IPS DF 6.9 (cell line): ENCODE data around the gene MYO7A.

Experiments
- DNase-seq: peaks from one replicate; pipeline ENCODE4 v3.0.0-alpha.2; 2013; ENCODE audit warnings: low read depth, low spot score
- H3K27ac ChIP-seq: one replicate; pipeline ENCODE4 v1.5.1; 2013; ENCODE audit warnings: low read length, control low read depth
- H3K27me3 ChIP-seq: 2 replicates; pipeline ENCODE4 v1.6.1; 2013; ENCODE audit warnings: mild to moderate bottlenecking, low read length; ENCODE audit not compliant: control insufficient read depth, insufficient read depth
- H3K36me3 ChIP-seq: 2 replicates; pipeline ENCODE4 v1.6.1; 2013; ENCODE audit warnings: low read length; ENCODE audit not compliant: control insufficient read depth, insufficient read depth
- H3K4me1 ChIP-seq: 2 replicates; pipeline ENCODE4 v1.6.1; 2013; ENCODE audit warnings: low read length; ENCODE audit not compliant: control insufficient read depth, insufficient read depth
- H3K4me3 ChIP-seq: 2 replicates; pipeline ENCODE4 v1.5.1; 2013; ENCODE audit warnings: mild to moderate bottlenecking, low read length
- H3K9me3 ChIP-seq: 2 replicates; pipeline ENCODE4 v1.6.1; 2013; ENCODE audit warnings: low read length, inconsistent platforms; ENCODE audit not compliant: control insufficient read depth, insufficient read depth
- WGBS: extraction: QIAGEN DNeasy Blood & Tissue Kit; methylation state at CpG from one replicate; pipeline ENCODE4 v1.1.7; 2013; ENCODE audit warnings: mixed read lengths, missing lambda C conversion rate; ENCODE audit not compliant: insufficient read length, insufficient coverage; 5-methylcytosine and 5-hydroxymethylcytosine counted together

Gene MYO7A

DNA sequence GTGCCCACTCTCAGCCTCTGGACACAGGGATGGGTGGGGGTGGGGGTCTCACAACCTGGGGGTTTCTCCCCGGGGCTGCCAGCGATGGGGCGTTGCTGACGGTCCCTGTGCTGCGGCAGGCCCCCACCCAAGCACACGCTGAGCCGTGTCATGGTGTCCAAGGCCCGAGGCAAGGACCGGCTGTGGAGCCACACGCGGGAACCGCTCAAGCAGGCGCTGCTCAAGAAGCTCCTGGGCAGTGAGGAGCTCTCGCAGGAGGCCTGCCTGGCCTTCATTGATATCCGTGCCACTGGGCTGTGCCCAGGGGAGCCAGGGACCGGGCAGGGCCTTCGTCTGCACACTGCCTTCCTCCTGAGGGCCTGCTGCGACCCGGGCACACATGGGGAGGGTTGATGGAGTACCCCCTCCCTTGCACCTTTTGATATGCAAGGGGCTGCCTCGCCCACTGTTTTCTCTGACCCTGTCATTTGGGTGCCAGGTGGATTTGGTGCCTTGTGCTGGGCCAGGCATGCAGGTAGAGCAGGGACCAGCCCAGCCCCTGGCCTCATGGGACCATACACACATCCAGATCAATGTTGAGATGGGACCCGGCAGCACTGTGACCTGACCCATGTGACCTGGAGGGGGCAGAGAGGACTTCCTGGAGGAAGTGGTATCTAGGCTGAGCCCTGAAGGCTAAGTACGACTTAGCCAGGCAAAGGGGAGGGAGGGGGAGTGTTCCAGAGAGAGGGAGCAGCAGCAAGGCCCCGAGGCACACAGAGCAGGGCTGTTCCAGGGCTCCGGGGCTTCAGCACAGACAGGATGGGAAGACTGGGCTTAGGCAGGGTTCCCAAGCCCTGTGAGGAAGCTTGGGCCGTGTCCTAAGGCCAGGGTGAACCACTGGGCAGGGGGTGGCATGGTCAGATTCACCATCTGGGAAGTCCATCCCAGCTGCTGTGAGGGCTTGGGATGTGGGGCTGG, 75.2 kb downstream of the MYO7A start:
- no peak for DNase-seq
- no peaks in the 10 kb centered on the region for H3K36me3 ChIP-seq
- no peak overlapping the region for H3K27ac ChIP-seq
- H3K27me3 ChIP-seq: no peaks in the 10 kb centered on the region
- no CpG with 5 or more reads among the region's 25 CpGs for WGBS
- H3K9me3 ChIP-seq: no peaks in the 10 kb centered on the region
- H3K4me1 ChIP-seq: peaks cover 2% of the 10 kb centered on the region; the same call in 1 of the 2 replicates
- no peak overlapping the region for H3K4me3 ChIP-seq

DNA sequence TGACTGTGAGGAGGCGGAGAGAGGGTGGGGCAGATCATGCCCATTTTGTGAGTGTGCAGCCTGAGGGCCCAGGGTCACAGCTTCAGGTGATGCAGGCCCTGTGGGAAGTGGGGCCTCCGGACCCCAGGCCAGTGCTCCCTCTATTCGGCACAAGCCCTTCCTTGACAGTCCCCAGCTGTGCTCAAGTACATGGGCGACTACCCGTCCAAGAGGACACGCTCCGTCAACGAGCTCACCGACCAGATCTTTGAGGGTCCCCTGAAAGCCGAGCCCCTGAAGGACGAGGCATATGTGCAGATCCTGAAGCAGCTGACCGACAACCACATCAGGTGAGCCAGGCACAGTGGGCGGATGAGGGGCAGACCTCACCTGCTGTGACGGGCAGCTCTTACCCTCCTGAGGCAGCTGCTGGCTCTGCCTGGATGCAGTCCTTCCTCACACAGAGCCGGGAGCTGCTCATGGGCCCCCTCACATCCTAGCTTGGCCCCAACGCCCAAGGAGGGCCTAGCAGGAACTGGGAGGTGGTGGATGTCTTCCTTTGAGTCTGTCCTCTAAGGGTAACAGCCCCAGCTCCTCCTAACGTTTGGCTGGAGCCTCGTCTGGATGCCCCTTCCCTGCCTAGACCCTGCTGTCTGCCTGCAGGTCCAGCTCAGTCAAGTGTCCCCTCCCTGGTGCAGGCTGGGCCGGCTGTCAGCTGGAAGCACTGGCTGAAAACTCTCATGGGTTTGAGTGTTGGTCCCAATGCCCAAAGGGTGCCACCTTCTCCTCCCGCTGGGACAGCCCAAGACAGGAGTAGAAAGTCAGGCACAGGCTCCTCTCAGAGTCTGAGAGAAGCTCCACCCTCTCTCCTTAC, 76.1 kb downstream of the MYO7A start:
- no CpG with 5 or more reads among the region's 20 CpGs for WGBS
- no peak overlapping the region for H3K4me3 ChIP-seq
- no peaks in the 10 kb centered on the region for H3K9me3 ChIP-seq
- DNase-seq: no peak
- H3K4me1 ChIP-seq: no peaks in the 10 kb centered on the region
- no peaks in the 10 kb centered on the region for H3K27me3 ChIP-seq
- H3K27ac ChIP-seq: no peak overlapping the region
- no peaks in the 10 kb centered on the region for H3K36me3 ChIP-seq

DNA sequence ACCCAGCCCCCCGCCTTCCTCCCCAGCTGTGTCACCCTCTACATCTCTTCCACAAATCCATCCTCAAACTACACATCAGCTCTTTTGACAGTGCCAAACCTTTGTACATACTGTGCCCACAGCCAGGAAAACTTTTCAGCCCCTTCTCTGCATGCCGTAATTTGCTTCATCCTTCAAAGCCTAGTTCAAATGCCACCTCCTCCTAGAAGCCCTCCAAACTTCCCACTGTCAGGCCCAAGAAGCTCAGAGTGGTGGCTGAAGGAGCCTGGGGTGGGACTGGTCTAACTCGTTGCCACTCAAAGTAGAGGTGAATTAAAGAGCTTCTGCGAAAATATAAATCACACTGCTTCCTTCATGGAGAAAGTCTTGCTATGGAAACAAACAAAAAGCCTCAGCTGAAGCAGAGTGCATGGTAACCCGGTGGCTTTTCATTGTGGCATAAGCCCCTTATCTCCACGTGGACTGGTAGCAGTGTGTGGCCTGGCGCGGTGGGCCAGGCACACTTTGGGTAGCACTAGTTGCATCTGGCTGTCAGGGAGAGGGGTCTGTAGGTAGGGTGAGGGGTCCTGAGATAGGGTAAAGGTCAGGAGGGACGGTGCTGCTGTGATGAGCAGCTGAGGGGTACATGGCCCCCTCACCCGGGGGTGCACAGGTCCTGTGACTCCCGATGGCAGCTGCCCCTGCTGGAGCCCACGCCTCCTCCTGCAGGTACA, 76.9 kb downstream of the MYO7A start:
- H3K4me1 ChIP-seq: no peaks in the 10 kb centered on the region
- no peaks in the 10 kb centered on the region for H3K27me3 ChIP-seq
- no peak for DNase-seq
- no peak overlapping the region for H3K27ac ChIP-seq
- H3K4me3 ChIP-seq: no peak overlapping the region
- H3K9me3 ChIP-seq: no peaks in the 10 kb centered on the region
- H3K36me3 ChIP-seq: no peaks in the 10 kb centered on the region
- WGBS: no CpG with 5 or more reads among the region's 12 CpGs

DNA sequence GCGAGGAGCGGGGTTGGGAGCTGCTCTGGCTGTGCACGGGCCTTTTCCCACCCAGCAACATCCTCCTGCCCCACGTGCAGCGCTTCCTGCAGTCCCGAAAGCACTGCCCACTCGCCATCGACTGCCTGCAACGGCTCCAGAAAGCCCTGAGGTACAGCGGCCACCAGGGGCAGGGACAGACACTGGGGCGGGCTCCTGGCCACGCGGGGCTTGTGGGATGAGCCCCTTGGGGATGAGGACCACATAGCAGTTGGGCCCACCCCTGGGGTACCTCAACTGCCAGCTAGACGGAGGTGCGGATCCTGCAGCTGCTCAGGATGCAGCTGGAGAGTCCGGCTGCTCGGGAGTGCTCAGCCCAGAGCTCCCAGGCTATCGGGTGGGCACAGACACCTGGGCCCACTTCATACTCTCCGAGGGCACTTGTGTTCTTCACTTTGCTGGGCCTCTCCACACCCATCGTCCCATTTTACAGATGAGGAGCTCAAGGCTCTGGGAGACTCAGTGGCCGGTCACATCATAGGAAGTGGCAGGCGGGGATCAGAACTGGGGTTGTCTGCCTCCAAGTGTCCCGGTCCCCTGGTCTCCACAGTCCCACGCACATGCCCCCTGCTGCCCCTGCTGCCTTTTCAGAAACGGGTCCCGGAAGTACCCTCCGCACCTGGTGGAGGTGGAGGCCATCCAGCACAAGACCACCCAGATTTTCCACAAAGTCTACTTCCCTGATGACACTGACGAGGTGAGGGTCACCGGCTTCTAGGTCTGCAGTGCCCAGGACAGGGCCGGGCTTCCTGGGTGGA, 77.6 kb downstream of the MYO7A start:
- Histone ChIP-seq H3K27me3 (no peaks in the 10 kb centered on the region), H3K27ac (no peak overlapping the region), H3K36me3 (no peaks in the 10 kb centered on the region), H3K4me1 (no peaks in the 10 kb centered on the region), H3K4me3 (no peak overlapping the region), H3K9me3 (no peaks in the 10 kb centered on the region)
- WGBS: no CpG with 5 or more reads among the region's 30 CpGs
- no peak for DNase-seq

DNA sequence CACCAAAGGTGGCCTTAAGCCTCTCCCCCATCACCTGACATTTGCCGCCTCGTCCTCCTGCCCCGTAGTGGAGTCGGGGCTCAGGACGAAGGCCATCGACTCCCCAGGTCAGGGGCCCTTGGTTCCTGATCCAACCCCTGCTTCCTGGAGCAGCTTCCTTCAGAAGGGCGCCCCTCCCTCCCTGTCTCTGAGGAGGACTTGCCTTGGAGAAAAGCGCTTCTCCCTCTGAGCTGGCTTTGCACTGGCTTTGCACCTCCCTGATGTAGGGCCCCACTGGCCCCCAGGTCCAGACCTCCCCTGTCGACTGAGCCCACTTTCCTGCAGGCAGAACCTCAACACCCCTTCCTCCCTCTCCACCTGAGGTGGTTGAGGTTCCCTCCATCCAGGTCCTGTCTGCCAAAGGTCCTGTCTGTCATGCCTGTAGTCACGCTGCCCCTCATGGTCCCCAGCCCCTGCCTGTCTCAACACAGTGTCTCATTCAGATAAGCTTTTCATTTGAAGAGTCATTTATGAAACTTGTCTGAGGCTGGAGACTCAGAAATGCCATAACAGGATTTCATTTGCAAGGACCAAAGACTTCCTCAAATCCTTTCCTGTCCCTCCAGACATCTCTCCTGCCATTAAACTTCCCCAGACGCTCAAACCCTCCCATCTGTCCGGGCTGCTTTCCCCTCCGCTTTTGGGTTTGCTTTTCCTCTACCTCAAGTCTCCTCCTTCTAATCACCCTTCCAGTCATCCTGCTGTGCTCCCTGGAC, 78.4 kb downstream of the MYO7A start:
- H3K36me3 ChIP-seq: no peaks in the 10 kb centered on the region
- no CpG with 5 or more reads among the region's 13 CpGs for WGBS
- no peak overlapping the region for H3K4me3 ChIP-seq

DNA sequence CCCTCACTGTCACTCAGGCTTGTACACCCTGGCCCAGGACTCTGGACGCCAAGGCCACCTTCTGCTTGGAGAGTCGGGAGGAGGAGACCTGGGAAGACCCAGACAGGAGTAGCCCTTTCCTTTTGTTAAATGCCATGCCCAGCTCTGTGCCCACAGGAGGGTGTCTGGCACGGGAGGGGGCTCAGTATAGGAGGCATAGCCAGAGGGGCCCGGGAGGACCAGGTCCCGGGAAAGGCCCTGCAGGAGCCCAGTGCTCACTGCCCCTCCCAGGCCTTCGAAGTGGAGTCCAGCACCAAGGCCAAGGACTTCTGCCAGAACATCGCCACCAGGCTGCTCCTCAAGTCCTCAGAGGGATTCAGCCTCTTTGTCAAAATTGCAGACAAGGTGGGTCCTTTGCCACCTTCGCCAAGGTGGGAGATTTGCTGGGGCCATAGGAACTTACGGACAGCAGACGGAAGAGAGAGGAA, 79.0 kb downstream of the MYO7A start:
- no peak overlapping the region for H3K27ac ChIP-seq
- WGBS: no CpG with 5 or more reads among the region's 10 CpGs
- no peaks in the 10 kb centered on the region for H3K36me3 ChIP-seq
- H3K4me1 ChIP-seq: no peaks in the 10 kb centered on the region
- DNase-seq: no peak
- no peaks in the 10 kb centered on the region for H3K9me3 ChIP-seq
- no peaks in the 10 kb centered on the region for H3K27me3 ChIP-seq
- H3K4me3 ChIP-seq: no peak overlapping the region

More for the DNA sequence above, 78.4 kb downstream of the MYO7A start:
- H3K9me3 ChIP-seq: no peaks in the 10 kb centered on the region
- H3K27me3 ChIP-seq: no peaks in the 10 kb centered on the region
- no peak overlapping the region for H3K27ac ChIP-seq
- no peak for DNase-seq
- H3K4me1 ChIP-seq: no peaks in the 10 kb centered on the region

DNA sequence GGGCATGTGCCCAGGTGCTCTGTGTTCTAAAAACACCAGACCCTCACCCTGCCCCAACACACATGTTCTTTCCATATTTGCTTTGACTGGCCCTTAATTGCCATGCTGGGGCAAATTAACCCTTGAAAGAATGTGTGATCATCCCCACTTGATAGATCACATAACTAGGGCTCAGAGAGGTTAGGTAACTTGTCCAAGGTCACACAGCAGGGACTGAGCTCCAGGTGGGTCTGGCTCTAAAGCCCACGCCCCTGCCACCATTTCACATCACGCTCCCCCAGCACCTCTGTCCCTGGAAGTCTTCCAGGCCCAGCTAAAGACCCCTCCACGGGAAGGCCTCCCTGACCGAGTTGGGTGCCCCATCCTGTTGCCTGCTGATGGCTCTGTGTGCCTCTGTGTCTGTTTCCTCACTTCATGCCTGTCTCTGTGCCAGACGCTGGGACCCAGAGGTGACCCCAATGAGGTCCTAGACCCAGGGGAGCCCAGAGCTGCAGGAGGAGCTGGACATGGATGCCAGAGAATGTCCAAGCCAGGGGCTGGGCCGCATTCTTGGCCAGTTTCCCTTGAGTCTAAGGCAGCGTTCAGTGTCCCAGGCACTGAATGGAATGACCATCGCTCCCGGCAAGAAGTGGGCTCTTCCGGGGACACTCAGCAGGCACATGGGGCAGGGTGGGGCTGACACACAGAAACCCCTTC, 79.7 kb downstream of the MYO7A start:
- no peaks in the 10 kb centered on the region for H3K27me3 ChIP-seq
- H3K36me3 ChIP-seq: no peaks in the 10 kb centered on the region
- no peak overlapping the region for H3K27ac ChIP-seq
- H3K4me1 ChIP-seq: no peaks in the 10 kb centered on the region
- no peaks in the 10 kb centered on the region for H3K9me3 ChIP-seq
- no CpG with 5 or more reads among the region's 10 CpGs for WGBS
- no peak for DNase-seq
- no peak overlapping the region for H3K4me3 ChIP-seq

DNA sequence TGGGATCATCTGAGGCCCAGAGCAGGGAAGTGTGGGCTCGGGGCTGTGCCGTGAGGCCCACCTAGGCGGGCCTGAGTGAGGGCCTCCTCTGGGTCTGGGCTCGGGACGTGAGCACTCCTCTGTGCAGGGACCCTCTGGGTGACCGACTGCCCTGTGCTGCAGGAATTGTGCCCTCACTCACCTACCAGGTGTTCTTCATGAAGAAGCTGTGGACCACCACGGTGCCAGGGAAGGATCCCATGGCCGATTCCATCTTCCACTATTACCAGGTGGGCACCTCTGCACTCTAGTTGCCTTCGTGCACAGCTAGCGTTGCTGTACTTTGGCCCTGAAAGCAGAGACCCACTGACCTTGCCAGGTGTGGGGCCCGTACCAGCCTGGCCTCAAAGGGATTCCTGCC, 80.5 kb downstream of the MYO7A start:
- H3K36me3 ChIP-seq: no peaks in the 10 kb centered on the region
- no peaks in the 10 kb centered on the region for H3K9me3 ChIP-seq
- no peaks in the 10 kb centered on the region for H3K4me1 ChIP-seq
- no CpG with 5 or more reads among the region's 11 CpGs for WGBS
- no peak for DNase-seq
- no peak overlapping the region for H3K4me3 ChIP-seq
- H3K27me3 ChIP-seq: no peaks in the 10 kb centered on the region
- no peak overlapping the region for H3K27ac ChIP-seq

DNA sequence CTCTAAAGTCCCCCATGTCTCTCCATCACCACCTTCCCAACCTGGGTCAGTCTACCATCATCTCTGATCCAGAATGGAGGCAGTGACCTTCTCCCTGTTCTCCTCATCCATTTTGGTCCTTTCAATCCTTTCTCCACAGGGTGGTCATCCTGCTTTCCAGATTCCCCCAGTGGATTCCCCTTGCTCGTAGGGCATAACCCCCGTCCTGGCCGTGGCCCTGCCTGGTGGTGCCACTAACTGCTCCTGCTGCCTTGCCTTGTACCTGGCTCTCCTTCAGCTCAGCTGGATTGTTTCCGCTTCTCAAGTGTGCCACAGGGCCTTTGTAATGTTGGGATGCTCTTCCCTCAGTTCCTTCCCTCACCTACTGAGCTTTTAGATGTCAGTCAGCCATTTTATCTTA, 81.6 kb downstream of the MYO7A start:
- H3K27ac ChIP-seq: no peak overlapping the region
- H3K9me3 ChIP-seq: no peaks in the 10 kb centered on the region
- H3K4me3 ChIP-seq: no peak overlapping the region
- no peaks in the 10 kb centered on the region for H3K4me1 ChIP-seq
- DNase-seq: no peak
- no peaks in the 10 kb centered on the region for H3K27me3 ChIP-seq
- no CpG with 5 or more reads among the region's 4 CpGs for WGBS
- no peaks in the 10 kb centered on the region for H3K36me3 ChIP-seq
